Pulmonary artery endothelial cell (primary cell): Measurements from ENCODE around the gene HOXA7. TPM values are rescaled to one million over a fixed set of nuclear protein-coding genes. Genes with fewer than 3 reads are reported as not detected.

Source experiments
- DNase-seq: peaks from one replicate; pipeline ENCODE4 v3.0.0-alpha.2; 2011; ENCODE audit warnings: low read depth, low spot score
- total RNA-seq: library from RNA; depleted of rRNA; stranded (reverse); fragments of >200 nt; gene quantifications from 2 replicates; pipeline ENCODE4 v1.2.3, GENCODE V29; 2014

Gene HOXA7
- 0.04 and 0.13 TPM in 2 replicates for total RNA-seq

DNA sequence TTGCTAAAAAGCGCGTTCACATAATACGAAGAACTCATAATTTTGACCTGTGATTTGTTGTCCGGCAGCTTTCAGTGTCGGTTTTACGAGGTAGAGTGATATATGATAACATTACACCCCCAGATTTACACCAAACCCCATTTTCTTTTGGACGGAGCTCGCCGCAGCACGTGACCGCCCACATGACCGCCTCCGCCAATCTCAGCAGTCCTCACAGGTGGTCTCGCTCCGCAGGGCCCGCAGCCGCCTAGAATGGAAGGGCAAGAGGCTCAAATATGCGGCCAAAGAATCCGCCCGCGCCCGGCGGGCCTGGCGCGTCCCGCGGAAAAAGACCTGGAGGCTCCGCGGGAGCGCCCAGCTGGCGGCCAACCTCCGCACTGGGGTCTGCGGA, at the start of gene HOXA7:
Gene HOXA7, minus strand, starts transcription at position 168 of the 391 bp plus-strand sequence. Its CDS starts 130 bp downstream, at position 38.
- no peak for DNase-seq

DNA sequence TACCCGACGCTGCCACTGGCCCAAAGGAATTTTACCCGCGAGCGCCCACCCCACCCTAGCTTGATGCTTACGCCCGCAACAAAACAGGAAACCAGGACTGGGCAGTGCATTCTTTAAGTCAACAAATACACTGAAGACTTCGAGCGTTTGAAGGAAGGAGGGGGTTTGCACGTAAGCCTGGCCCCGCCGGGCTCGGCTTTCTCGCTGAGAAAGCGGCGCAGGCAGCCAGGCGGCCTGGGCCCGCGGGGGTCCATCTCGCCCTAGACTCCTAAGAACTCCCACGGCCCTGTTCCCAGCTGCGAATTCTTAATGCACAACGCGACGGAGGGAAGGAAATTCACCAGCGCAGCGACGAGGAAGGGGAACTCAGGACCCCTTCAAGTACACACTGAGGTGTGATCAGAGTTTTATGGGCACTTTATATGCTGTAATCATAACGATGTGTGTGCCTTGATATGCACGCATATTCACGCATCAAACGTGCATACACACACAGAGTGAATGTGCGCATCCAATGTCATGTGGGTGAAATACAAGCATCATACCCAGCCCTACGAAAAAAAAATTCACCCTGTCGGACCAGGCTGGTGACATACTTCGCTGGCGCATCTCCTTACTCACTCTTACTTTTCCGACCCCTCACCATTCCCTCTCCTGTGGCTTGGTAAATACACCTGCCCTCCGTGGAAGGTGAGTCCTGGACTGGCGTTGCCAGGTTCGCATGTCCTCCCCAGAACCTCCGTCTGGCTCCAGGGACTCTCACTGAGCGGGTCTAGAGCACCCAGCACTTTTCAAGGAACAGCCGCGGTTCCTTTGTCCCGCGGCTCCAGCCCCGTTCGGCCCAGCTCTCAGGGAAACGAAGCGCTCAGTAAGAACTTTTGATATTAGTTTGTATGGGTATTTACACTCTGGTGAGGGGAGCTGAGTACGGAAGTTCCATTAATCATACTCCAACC, 49.1 kb upstream of the HOXA7 start:
- no peak for DNase-seq

DNA sequence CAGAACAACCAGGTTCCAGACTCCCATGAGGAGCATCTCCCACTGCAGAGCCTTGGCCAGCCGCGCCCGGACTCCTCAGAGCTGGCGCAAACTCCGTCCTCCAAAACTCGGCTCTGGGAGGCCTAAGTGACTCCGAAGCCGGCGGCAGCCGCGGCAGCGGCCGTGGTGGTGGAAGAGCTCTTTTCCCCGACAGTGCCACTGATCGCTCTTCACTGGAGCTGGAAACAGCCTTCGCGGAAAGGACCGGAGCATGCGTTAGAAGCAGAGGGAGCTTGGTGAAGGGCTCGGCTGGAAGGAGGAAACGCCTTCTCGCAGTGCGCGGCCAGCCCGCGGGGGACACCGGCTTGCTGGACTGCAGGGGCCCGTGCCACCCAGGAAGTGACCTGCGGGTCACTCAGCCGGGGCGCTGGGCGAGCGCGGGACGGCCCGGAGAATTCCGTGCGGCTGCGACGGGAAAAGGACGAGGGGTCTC, 48.4 kb upstream of the HOXA7 start:
- DNase-seq: no peak

DNA sequence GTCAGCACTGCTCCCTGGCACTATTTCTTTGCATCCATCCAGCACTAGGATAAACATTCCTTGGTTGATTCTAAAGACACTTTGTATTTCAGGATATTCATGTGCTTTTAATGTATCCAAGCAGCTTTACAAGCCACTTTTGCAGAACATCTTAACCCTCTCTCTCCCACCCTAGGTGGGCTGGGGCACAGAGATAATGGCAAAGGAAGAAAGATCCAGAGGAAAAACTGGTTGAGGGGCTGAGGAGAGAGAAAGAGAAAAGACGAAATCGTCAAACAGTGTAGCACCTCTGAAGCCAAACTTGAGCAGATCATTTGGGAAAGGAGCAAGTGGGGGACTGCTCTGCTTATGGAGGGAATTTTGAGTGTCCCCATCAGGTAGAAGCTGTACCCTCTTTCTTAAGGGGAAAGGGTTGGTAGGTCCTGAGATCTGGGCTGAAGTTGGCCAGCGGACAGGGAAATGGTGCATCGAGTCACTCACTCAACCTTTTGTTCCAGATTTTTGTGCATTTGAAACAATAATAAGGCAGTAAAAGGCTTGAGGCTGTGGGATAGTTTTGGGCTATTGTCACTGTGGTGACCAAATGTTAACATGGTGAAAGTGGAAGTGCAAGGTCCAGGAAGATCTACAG, 47.6 kb upstream of the HOXA7 start:
- DNase-seq: no peak

DNA sequence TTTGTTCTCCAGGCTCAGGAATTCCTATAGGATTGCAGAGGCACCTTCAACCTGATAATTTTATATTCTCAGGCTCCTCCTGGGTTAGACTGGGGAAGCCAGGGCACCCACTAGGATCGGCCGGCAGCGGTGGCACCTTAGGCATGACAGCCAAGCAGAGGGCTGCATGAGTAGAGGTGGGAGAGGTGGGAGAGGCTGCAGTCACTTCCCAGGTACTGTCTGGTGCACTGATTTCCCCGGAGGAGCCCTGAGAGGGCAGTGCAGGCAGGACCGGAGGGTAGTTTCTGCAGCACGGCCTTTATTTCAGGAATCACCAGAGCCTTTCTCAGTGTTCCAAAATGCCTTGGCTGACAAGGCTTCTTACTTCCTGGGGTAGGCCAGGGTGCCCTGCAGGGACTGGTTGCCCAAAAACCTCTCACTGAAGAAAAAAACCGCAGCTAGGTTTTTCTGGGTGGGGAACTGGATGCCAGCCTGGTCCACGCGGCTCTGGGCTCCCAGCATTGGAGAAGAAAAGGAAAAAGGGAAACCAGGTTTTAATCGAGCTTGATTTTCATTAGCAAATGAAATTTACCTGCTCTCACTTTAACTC, 47.0 kb upstream of the HOXA7 start:
- no peak for DNase-seq

DNA sequence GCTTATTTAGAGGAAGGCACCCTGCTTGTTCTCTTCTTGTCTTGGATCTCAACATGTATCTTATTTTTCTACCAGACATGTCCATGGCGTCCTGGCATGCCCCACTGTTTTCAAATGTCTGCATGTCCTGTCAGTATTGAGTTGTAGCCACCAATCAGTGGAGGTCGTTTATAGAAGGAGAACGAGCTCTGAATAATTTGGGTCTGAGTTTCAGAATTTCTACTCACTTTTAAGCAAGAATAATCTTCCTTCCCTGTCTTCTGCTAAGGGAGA, 46.3 kb upstream of the HOXA7 start:
- no peak for DNase-seq

DNA sequence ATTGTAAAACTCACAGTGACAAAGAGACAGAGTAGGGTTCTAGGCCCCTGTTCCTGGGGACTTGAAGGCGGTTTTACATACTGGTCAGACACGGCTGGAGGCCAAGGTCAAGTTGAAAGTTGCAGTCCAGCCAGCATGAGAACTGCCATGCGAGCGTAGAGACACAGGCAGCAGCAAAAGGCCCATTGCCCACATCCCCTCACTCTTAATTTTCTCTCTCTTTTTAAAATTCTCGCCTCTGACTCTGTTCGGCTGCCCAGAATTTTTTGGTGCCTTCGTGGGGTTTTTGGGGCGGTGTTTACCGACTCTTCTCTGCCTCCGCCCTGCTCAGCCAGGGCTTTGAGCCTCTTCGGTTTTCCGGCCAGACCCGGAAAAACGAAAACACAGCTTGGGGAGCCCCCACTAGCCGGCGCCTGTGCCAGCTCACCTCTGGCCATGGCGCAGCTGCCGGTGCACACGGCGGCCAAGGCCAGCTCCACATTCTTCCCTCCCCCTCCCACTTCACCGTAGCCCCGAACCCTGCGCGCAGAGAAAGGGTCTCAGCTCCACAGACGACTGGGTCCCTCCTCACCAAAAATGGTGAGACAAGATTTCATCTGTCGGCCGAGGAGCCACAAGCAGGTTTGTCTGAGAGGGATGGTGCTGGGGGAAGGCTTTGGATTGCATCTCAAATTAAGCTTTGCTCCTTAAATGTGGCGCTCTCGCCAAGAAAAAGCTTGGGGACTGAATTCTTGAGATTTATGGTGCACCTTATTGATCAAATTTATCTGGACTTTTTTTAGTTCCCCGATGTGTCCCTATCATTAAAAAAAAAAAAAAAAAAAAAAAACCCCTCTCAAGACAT, 45.8 kb upstream of the HOXA7 start:
- DNase-seq: no peak

DNA sequence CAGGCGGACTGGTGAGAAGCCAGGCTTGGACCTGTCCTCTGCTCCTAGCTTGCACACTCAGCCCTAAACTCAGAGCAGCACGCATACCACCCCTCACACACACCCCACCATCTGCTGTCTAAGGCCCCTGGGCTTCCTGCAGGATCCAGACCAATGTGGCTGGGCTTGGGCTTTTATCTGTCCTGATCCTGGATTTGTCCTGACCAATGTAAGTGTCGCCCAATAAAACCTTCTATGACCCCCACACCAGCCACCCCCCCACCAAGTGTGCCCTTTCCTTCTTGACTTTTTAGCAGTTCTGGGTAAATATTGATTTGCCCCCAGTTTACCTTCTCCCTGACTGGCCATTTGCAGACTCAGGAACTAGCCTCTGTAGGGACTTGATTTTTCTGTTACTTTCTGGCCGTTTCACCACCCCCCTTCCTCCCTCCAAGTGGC, 45.1 kb upstream of the HOXA7 start:
- no peak for DNase-seq

DNA sequence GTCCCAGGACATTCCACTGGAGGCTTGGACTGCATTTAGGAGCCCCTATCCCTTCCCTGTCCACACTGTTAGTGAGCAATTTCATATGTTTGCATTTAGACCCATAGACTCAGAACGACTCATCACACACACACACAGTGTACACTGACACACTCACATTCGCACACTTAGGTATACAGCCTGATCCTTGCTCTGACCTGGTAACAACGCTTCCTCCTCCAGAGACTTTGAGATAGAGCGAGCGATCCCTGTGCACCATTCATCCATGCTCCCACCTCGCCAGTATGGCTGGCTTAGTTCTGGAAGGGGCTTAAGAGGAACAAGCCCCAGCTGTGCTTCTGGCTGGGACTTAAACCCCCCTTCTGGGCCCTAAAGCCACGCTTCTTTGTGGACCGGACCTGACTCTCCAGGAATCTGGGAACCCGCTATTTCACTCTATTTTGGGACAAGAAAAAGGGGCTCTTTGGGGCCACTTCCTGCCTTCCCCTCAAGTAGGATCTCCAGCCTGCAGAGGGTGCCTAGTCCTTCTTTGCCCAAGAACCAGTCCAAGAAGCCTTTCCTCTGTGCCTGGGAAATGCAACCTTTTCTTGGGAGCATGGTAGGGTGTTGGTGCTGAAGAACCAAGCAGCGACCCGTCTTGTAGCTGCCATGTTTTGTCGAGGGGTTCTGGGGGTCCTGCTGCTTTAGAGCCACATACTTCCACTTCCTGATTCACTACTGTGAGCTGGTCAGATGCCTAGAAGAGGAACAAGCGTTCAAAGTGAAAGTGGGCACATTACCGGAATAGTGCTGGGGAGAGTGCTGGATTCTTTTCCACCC, 44.5 kb upstream of the HOXA7 start:
- no peak for DNase-seq

DNA sequence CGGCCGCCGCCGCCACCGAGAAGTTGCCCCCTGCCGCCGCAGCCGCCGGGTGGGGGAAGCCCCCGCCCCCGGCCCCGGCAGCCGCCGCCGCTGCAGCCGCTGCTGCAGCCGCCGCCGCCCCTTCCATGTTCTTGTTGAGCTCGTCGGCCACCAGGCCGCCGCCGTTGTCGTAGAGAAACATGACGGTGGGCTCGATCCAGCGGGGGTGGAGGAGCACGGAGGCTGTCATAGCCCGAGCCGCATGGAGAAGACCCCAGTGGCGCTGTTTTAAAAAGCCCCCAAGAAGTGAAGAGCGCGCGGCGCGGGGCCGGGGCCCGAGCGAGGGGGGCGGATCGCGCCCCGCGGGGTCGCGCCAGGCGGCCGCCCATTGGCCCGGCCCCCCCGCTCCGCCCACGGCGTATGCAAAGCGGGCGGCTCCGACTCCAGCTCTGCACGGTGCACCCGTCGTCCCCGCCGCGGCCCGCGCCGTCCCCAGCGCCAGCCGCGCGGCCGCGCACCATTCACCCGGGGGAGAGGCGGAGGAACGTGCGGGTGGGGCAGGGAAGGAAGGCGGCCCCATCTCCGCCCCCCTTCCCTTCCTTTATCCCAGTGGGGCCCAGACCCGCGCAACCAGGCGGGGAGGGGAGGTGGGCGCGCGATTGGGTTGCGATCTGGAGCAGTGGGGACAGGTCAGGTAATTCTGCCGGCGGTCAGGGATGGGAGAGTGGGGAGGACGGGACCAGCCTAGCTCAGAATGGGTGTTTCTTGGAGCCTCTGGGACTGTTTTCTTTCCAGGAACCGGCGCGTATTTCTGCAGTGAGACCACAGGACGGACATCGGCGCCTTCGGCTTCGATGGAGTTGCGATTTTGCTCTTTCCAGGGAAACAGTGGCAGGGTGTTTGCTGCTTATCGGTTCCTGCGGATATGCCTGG, 43.6 kb upstream of the HOXA7 start, which contains the start of gene HOXA13:
Gene HOXA13, minus strand, starts transcription at position 243 of the 912 bp plus-strand sequence. Its CDS starts 14 bp downstream, at position 229.
- no peak for DNase-seq

DNA sequence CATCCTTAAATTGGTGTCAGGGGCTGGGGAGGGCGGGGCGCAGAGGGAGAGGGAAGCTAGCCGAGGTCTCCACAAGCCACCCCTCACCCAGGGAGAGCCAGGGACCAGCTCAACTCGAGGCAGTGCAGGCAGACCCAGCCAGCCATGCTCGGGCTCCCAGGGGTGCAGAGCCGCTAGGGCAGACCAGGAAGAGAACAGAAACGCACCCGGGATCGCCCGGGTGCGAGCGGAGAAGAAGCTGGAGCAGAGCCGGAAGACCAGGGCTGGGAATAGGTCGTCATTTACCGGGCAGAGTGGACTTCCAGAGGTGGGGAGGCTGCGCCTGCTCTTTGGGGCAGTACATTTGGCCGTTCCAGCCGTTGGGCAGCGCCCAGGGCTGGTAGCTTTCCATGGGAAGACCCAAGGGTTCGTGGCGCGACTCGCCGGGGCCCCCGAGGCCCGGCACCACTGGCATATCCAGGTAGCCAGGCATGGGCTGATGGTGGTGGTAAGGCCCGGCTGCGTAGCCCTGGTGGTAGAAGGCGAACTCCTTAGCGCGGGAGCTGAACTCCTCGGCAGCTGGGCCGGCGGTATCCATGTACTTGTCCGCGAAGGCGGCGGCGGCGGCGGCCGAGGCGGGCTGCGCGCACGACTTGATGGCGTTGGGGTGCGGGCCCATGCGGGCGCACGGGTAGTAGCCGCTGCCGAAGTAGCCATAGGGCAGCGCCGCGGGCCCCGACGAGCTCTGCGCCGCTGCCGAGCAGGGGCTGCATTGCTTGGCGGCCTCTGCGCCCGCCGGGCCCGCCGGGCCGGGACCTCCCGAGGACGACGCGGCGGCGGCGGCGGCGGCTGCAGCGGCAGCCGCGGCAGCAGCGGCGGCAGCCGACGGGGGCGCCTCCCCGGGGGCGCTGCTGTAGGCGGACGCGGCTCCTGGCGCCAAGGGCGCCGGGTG, 42.7 kb upstream of the HOXA7 start:
- DNase-seq: no peak

DNA sequence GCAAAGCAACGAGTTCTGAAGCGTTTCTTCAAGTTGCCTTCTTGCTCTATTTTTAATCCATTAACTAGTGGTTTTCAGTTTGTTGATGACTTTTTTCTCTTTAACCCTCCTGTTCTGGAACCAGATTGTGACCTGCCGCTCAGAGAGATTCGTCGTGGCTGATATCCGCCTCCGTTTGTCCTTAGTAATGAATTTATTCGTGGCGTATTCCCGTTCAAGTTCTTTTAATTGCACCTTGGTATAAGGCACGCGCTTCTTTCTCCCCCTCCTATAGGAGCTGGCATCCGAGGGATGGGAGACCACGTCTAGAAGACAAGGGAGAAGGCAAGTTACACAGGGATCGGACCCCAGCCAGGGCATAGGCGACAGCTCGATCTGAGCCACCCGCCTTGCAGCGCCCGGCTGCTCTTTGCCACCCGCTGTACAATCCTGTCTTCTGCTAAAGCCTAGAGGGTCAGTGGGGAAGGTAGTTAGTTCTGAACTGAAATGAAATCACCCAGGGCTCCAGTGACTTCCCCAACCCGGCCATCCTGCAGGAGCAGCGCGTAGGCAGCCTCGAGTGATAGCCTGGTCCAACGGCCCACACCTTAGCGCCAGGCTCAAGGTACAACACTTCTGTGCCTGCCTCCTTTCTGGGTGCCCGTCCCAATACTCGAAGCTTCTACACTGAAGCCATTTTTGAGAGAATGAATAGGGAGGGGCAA, 41.8 kb upstream of the HOXA7 start:
- DNase-seq: no peak

DNA sequence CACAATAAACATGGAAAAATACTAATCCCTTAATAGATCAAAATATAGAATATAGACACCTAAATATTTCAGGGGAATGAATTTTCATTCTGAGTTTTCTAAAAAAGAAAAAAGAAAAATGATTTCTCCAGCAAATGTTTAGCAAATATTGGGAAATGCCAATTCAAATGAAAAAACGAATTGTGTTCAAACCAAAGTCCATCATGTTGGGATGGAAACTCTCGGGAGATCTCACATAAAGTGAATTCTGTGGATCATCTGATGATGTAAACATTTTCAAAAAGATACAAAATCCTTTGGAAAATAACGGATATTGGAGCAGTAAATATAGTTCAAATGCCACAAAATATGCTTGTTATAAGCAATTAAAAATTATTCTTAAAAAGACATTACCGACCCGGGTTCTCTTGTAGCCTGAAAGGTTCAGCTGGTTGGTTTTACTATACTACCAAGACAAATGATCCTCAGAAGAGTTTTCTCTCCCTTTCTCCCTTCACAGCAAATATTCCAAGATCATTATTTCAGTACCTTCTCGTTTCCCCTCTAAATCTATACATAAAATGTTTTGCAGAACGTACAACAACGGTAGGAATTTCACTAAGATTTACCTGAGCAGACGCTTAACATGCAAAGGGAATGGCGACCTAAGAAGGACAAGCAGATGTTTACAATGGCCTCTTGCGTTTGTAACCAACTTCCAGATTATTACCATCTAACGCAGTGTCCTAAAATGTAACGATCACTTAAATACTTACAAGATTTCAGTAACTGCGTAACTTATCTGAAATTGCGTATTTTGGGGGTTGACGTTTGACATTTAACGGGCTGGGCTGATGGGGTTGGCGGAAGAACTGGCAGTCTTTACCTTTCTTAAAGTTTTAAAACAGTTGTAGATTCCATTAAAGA, 40.9 kb upstream of the HOXA7 start:
- DNase-seq: no peak

DNA sequence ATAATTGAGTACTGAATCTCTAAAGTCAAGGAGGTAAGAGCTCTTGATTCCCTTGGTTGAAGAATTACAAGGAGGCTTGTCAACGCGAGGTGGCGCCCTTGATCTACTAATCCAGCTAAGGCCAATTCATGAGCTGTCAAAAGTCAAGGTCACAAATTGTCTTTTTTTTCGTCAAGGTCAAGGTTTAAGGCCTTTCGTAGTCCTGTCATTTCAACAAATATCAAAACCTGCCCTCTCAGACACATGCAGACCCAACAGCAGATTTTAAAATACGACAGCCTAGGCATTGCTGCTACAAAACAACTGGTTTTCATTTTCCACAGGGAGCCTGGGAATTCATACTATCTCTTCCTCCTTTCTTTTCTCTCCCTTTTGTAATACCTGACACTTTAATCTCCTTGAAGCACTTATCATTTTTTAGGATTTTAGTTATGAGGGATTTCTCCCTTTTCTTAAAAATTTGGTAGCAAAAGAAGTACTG, 39.9 kb upstream of the HOXA7 start:
- DNase-seq: peak; percentile 36

DNA sequence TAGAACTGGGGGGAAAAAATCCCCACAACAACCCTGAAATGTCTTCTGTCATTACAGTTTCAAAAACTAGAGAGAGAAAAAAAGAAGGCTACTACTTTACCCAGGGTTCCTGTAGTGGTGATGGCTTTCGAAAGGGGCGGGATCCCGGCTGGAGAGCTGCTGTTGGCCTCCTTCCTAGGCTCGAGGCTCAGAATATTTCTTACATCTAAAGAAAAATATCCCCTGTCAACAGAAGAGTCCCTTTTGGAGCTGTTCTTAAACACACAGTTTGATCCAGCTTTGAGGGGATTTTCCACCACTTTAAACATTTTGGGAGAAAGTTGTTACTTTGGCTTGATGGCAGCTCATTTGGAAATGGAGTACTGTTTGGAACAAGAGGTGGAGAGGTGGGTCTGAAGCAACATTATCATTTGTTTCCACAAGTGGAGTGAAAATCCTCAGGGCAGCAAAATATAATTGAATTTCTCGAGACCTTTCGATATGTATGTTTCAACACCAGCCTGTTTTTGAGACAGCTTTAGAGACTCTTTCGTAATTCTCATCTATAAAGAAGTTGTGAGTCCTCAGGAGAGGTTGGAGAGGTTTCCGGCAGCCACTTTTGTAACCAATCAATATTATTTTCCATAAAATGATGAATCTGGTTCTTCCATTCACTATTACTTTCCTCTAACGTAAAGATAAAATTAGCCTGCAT, 38.4 kb upstream of the HOXA7 start:
- no peak for DNase-seq

DNA sequence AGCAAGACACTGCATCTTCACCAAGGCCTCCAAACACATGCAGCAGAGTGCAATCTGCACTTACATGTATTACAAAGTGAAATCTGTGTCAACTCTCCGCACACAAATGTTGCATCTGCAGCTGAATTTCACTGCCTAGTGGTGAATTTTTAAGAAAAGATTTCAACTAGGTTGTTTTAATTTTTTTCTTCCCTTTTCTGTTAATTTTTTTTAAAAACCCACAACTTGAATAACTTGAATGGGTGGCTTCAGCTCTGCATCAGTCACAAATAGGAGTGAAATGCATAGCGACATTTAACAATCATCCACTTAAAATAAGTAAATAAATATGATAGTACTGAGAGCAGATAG, 37.5 kb upstream of the HOXA7 start:
- no peak for DNase-seq
